Neuron (in vitro differentiated cells): Measurements from ENCODE around the gene SMURF2.

Experiments
- H2AFZ ChIP-seq: one replicate; pipeline ENCODE4 v1.6.1; 2013; ENCODE audit warnings: low read depth, mild to moderate bottlenecking, inconsistent platforms, low read length, moderate library complexity
- H3K27me3 ChIP-seq: one replicate; pipeline ENCODE4 v1.6.1; 2013; ENCODE audit warnings: low read length; ENCODE audit not compliant: insufficient read depth
- H3K36me3 ChIP-seq: one replicate; pipeline ENCODE4 v1.6.1; 2013; ENCODE audit warnings: low read length; ENCODE audit not compliant: insufficient read depth
- H3K4me1 ChIP-seq: one replicate; pipeline ENCODE4 v1.6.1; 2013; ENCODE audit warnings: low read length; ENCODE audit not compliant: insufficient read depth
- H3K4me3 ChIP-seq: 2 replicates; pipeline ENCODE4 v1.5.1; 2013; ENCODE audit warnings: mild to moderate bottlenecking, low read length, moderate library complexity
- H3K9me3 ChIP-seq: one replicate; pipeline ENCODE4 v1.6.1; 2013; ENCODE audit warnings: low read length

The SMURF2 gene

DNA sequence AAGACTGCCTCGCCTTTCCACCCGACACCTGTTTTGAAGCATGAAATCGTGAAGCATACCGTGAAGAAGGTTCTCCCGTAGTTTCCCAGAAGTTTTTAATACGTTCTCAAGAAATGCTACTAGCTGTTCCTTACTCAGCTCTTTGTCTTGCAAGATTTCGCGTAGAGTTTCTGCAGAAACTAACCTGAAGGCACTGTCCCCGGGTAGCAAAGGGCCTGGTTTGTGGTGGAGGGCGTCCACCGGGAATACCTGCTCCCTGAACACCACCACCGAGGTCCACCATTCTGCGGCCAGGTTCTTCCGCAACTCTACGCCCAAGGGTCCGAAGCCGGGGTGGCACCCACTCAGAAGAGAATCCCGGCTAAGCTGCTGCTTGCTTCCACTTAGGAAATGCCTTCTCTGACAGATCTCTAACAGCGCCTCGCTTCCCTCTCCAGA is 165.7 kb downstream of the SMURF2 start:
- Histone ChIP-seq H3K27me3 (no peaks in the 10 kb centered on the region), H3K4me1 (peaks cover 54% of the 10 kb centered on the region)

More for the DNA sequence above, 165.7 kb downstream of the SMURF2 start:
- Histone ChIP-seq H2AFZ (peak overlapping the region; percentile 30), H3K9me3 (no peaks in the 10 kb centered on the region), H3K4me3 (peak overlapping the region; percentile 77), H3K36me3 (peaks cover 58% of the 10 kb centered on the region)
